Uterus (tissue), 2 donors: ENCODE results near the gene CCDC158.

ENCODE experiments used
- POLR2A ChIP-seq, 2 donors: fragments of 450-650 bp; IDR thresholded peaks; one replicate each; pipeline ENCODE4 v1.6.1; 2016; ENCODE audit warnings: antibody characterized with exemption in 2 of 2, mild to moderate bottlenecking in 1 of 2, moderate library complexity in 1 of 2
- TF ChIP-seq, protein P1 (sequence below), 4 experiments: fragments of 200-600 bp in 2 of 4; fragments of 450-650 bp in 2 of 4; sonication (generic) in 2 of 4; IDR thresholded peaks; one replicate each; pipeline ENCODE4 v1.5.1; 2016 to 2019; ENCODE audit warnings: antibody characterized with exemption in 4 of 4, mild to moderate bottlenecking in 2 of 4, moderate library complexity in 1 of 4

DNA sequence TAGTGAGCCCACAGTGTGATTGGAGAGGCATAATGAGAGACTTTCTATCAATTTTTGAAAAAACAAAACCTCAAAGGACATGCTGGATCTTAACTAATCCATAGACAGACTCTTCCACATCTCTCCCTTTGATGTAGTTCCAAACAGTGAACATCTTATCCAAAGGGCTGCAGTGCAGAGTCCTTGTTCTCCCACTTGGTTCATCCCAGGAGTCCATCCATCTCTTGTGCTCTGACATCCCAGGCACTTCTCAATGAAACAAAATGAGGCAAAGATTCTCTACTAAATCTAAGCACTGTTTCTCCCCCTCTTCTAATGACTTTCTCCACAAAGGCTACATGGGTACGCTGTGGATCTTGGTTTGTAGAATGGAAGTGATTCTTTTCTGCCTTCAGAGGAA is 22.4 kb upstream of the CCDC158 start:
- TF ChIP-seq POLR2A (IDR thresholded peaks at IDR 0.05), result no peak
- TF ChIP-seq, protein P1, sequence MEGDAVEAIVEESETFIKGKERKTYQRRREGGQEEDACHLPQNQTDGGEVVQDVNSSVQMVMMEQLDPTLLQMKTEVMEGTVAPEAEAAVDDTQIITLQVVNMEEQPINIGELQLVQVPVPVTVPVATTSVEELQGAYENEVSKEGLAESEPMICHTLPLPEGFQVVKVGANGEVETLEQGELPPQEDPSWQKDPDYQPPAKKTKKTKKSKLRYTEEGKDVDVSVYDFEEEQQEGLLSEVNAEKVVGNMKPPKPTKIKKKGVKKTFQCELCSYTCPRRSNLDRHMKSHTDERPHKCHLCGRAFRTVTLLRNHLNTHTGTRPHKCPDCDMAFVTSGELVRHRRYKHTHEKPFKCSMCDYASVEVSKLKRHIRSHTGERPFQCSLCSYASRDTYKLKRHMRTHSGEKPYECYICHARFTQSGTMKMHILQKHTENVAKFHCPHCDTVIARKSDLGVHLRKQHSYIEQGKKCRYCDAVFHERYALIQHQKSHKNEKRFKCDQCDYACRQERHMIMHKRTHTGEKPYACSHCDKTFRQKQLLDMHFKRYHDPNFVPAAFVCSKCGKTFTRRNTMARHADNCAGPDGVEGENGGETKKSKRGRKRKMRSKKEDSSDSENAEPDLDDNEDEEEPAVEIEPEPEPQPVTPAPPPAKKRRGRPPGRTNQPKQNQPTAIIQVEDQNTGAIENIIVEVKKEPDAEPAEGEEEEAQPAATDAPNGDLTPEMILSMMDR (IDR thresholded peaks at IDR 0.05), result no peak
